Measurements from ENCODE around the gene AHSA1.

The AHSA1 gene

GRCh38 chr14:77508249-77508648, 50.4 kb downstream of the AHSA1 start:
- H3K9me3 ChIP-seq (ENCODE audit: control insufficient read depth, low read length), result peaks cover under 1% of the 10 kb centered on the region
- H3K4me1 ChIP-seq (ENCODE audit: control insufficient read depth, insufficient read depth, low read length), result no peaks in the 10 kb centered on the region
- H3K27ac ChIP-seq (ENCODE audit: insufficient read depth, low read depth, low read length, poor library complexity, severe bottlenecking), result no peak overlapping the region
- 97 to 99% methylated on average over 4 of the region's 4 CpGs for WGBS, 2 experiments
- H3K27me3 ChIP-seq (ENCODE audit: control insufficient read depth, insufficient read depth, low read length, poor library complexity, severe bottlenecking), result no peaks in the 10 kb centered on the region
- H3K4me3 ChIP-seq (ENCODE audit: insufficient read depth, low read depth, low read length), result no peak overlapping the region
- no peaks in the 10 kb centered on the region for H3K36me3 ChIP-seq (ENCODE audit: control insufficient read depth, insufficient read depth, low read length)

- no peak overlapping the region for H3K27ac ChIP-seq (ENCODE audit: insufficient read depth, low read depth, low read length, poor library complexity, severe bottlenecking)
- no peaks in the 10 kb centered on the region for H3K27me3 ChIP-seq (ENCODE audit: control insufficient read depth, insufficient read depth, low read length, poor library complexity, severe bottlenecking)
- no peak overlapping the region for H3K4me3 ChIP-seq (ENCODE audit: insufficient read depth, low read depth, low read length)
- no peaks in the 10 kb centered on the region for H3K9me3 ChIP-seq (ENCODE audit: control insufficient read depth, low read length)
- no peaks in the 10 kb centered on the region for H3K4me1 ChIP-seq (ENCODE audit: control insufficient read depth, insufficient read depth, low read length)
- WGBS, 2 experiments, result 92 to 99% methylated on average over 3 of the region's 3 CpGs
- no peaks in the 10 kb centered on the region for H3K36me3 ChIP-seq (ENCODE audit: control insufficient read depth, insufficient read depth, low read length)
These were observed 51.0 kb downstream of the AHSA1 start for GRCh38 chr14:77508876-77509275.

GRCh38 chr14:77509366-77509765, 51.5 kb downstream of the AHSA1 start:
- Histone ChIP-seq H3K27ac (ENCODE audit: insufficient read depth, low read depth, low read length, poor library complexity, severe bottlenecking) (no peak overlapping the region), H3K4me3 (ENCODE audit: insufficient read depth, low read depth, low read length) (no peak overlapping the region), H3K4me1 (ENCODE audit: control insufficient read depth, insufficient read depth, low read length) (no peaks in the 10 kb centered on the region), H3K9me3 (ENCODE audit: control insufficient read depth, low read length) (no peaks in the 10 kb centered on the region), H3K36me3 (ENCODE audit: control insufficient read depth, insufficient read depth, low read length) (no peaks in the 10 kb centered on the region), H3K27me3 (ENCODE audit: control insufficient read depth, insufficient read depth, low read length, poor library complexity, severe bottlenecking) (no peaks in the 10 kb centered on the region)
- 70 to 84% methylated on average over 3 of the region's 4 CpGs for WGBS, 2 experiments

- no peak overlapping the region for H3K4me3 ChIP-seq (ENCODE audit: insufficient read depth, low read depth, low read length)
- H3K9me3 ChIP-seq (ENCODE audit: control insufficient read depth, low read length), result no peaks in the 10 kb centered on the region
- H3K27me3 ChIP-seq (ENCODE audit: control insufficient read depth, insufficient read depth, low read length, poor library complexity, severe bottlenecking), result no peaks in the 10 kb centered on the region
- H3K36me3 ChIP-seq (ENCODE audit: control insufficient read depth, insufficient read depth, low read length), result no peaks in the 10 kb centered on the region
- H3K27ac ChIP-seq (ENCODE audit: insufficient read depth, low read depth, low read length, poor library complexity, severe bottlenecking), result no peak overlapping the region
- WGBS, 2 experiments, result 94% methylated on average over 8 of the region's 8 CpGs
- no peaks in the 10 kb centered on the region for H3K4me1 ChIP-seq (ENCODE audit: control insufficient read depth, insufficient read depth, low read length)
These were observed 53.7 kb downstream of the AHSA1 start for GRCh38 chr14:77511486-77512162.

GRCh38 chr14:77516126-77516525, 58.2 kb downstream of the AHSA1 start:
- H3K27ac ChIP-seq (ENCODE audit: insufficient read depth, low read depth, low read length, poor library complexity, severe bottlenecking), result no peak overlapping the region
- no peaks in the 10 kb centered on the region for H3K36me3 ChIP-seq (ENCODE audit: control insufficient read depth, insufficient read depth, low read length)
- H3K4me1 ChIP-seq (ENCODE audit: control insufficient read depth, insufficient read depth, low read length), result no peaks in the 10 kb centered on the region
- H3K27me3 ChIP-seq (ENCODE audit: control insufficient read depth, insufficient read depth, low read length, poor library complexity, severe bottlenecking), result no peaks in the 10 kb centered on the region
- no peaks in the 10 kb centered on the region for H3K9me3 ChIP-seq (ENCODE audit: control insufficient read depth, low read length)
- H3K4me3 ChIP-seq (ENCODE audit: insufficient read depth, low read depth, low read length), result no peak overlapping the region
